NCI-H1092 treated with DMSO at 0.1 percent for 48 hours (cell line): ENCODE data around the gene ASS1.

Experiments used
- DNase-seq: peaks from one replicate; lab custom pipeline; 2025; lab: John Stamatoyannopoulos, UW

ASS1 gene

DNA sequence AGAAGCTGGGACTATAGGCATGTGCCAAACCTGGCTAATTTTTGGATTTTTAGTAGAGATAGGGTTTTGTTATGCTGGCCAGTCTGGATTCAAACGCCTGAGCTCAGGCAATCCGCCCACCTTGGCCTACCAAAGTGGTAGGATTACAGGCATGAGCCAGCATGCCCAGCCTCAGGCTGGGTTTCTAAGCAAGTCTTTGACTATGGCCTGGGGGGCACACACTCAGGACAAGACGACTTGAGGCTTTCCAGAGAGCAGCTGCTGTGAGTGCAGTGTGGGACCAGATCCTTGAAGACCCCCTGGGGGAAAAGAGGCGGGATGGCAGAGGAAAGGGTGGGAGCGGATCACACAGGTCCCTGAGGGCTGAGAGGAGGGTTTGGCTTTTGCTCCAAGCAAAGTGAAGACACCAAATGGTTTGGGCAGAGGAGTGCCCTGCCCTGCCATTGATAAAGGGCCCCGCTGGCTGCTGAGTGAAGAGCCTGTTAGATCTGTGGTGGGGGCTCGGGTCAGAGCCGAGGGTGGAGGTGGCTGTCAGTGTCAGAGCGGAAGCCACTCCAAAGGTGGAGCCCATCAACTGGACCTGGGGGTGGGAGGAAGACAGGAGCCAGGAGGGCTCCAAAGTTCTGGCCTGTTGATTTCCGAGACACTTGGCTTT is 87.8 kb downstream of the ASS1 start:
- DNase-seq: no peak

DNA sequence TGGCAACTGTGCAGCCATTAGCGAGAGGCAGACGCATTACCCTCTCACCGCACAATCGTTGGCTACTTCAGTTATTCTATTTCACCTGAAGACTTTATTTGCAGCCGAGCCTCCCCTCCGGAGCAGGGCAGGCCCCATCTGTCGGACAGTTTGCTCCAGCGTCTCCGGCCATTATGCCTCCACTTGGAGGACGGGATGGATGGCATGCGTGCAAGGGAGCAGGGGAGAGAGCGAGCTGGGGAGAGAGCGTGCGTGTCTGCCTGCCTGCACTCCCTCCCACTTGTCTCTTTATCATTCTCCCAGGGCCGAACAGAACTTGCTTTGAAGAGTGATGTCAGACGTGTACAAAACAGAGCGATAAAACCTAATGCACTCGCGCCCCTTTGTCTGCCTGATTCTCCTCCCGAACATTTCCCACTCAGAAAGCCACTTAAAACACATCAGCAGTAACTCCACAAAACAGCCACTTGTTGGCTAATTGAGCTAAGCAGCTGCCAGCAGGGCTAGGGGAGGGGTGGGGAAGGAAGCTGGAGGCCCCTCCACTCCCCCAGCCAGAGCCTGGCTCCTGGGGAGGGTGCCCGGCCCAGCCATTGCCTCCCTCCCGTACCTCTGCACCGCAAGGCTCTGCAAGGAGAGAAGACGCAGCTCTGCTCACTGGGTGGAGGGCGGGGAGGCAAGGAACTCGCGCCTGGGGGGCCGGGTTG is 91.2 kb downstream of the ASS1 start:
- peak; percentile 97 for DNase-seq

DNA sequence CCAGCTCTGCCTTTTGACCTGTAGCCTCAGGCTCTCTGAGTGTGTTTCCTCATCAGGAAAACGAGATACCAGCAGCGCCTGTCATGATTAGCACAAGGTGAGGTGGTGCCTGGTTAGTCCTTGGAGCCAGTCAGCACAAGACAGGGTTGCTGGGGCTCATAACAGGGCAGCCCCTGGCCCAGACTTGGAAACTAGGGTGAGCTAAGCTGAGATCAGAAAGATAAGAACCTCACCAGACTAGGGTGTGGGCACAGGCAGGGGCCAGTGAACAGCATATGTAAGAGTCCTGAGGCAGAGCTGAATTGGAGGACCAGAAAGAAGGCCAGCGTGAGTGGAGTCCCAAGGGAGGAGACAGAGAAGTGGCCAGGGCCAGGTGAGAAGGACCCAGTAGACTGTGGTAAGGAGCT is 91.9 kb downstream of the ASS1 start:
- DNase-seq: no peak

DNA sequence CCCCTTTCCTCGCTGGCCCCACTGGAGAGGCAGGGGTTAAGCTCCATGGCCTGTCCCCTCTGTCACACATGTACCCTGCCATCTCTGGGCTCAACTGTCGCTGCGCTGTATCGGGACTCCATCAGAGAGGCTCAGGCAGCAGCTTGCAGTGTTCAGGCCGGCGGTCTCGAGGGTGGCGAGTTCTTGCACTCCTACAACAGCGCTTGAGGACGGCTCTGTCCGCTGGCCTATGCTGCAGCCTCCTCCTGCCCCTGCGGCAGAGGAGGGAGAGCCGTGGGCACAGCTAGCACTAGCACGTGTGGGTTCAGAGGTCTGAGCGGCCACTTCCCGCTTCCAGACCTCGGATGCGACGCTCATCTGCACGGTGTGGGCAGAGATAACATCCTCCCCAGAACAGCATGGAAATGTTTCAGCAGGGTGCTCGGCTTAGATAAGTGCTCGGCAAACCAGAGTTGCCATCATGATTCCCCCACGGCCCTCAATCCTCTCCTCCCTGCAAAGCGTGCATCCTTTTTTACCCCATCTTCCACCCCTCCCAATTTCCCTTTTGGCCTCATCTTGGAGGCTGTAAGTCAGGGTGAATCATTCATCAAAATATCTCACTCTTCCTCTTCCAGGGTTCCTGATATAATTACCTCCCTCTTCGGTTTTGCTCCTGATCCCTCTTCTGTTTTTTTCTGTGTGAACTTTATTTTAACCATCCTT is 92.7 kb downstream of the ASS1 start:
- DNase-seq: no peak

DNA sequence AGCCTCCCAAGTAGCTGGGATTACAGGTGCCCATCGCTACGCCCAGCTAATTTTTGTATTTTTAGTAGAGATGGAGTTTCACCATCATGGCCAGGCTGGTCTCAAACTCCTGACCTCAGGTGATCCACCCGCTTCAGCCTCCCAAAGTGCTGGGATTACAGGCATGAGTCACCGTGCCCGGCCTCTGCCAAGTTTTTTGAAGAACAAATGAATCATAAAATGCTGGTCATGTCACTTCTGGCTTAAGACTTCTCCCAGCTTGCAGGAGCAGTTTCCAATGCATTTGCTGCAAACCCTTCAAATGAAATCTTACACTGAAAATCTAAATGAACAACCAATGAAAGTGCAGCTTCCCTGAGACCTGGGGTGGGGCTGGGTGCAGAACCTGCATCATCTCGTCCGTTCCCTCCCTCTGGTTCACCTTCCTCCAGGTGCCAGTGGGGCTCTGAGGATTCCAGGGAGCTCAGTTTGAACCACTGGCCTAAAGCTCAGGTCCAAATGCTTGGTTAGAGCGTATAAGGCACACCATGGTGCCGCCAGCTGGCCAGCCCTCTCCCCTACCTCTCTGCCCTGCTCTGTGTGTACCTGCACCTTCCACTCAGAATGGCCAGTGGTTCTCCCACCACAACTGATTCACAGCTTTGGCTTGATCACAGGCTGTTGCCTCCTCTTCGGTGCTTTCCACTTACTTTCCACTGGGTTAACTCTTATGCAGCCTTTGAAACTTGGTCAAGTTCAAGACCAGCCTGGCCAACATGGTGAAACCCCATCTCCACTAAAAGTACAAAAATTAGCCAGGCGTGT is 94.9 kb downstream of the ASS1 start:
- no peak for DNase-seq

DNA sequence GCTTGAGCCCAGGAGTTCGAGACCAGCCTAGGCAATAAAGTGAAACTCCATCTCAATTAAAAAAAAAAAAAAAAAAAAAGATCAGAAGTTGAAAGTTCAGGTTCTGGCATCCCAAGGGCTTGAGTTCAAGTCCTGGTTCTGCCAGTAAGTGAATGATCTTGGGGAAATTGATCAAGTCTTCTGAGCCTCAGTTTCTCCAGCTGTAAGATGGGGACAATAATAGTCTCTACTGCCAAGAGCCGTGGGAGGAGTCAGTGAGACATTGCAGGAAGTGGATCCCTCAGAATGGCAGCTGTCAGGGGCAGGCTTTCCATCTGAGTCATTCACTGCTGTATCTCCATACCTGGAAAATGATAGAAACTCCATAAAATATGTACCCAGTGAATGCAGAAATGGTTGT is 96.8 kb downstream of the ASS1 start:
- DNase-seq: no peak

DNA sequence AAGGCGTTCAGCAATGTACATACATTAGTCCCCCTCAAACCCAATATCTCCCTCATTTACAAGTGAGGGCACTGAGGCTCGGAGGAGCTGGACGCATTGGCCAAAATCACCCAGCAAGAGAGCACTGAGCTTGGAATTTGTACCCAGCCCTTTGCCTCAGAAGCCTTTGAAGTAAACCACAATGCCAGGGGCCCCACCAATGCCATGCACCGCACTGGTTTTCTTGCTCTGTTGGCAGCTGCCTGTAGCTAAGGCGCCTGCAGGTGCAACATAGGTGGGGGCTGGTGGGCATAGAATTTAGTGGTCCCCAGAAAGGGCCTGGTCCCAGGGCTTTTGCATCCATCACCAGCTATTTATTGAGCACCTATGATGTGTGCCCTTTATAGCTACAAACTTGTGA is 97.3 kb downstream of the ASS1 start:
- DNase-seq: no peak

DNA sequence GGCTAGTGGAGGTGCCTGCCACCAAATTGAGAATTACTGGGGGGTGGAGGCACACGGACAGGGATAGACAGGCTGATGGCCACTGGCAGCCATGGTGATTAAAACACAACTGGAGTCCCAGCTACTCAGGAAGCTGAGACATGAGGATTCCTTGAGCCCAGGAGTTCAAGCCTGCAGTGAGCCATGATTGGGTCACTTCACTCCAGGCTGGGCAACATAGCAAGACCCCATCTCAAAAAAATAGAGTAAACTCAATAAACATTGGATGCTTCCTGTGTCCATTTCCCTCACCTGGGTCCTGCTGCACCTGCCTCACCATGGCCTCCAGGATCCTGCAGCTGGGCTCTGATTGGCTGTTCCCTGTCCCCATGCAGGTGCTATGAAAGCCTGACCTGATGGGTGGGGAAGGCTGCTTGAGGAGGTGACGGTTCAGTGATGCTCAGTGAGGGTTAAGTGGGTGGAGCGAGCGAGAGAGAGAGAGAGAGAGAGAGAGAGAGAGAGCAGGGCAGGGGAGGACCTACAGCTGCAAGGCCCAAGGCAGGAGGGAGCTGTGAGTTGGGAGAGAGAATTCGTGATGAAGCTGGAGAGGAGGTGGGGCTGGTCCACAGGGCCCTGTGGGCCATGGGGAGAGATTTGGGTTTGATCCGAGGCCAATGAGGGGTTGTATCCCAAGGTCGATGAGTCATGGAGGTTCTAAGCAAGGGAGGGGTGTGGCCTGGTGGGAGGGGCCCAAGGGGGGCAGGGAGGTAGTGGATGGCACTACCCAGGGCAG is 97.9 kb downstream of the ASS1 start:
- DNase-seq: no peak

DNA sequence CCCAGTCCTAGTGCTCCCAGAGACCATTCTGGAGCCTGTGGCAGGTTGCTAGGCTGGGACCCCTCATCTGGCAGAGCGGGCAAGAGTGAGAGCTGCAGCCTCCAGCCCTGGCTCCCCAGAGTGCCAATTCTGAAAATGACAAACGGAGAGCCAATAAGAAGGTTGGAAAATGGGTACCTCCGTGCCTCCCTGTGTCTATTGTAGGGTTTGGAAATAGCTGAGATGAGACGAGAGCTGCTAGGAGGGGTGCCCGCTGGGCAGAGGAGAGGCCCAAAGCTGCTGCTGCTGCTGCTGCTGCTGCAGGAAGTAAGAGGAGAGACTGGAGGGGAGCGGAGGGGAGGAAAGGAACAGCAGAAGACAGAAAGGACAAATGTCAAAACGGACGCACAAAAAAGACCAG is 98.6 kb downstream of the ASS1 start:
- no peak for DNase-seq

DNA sequence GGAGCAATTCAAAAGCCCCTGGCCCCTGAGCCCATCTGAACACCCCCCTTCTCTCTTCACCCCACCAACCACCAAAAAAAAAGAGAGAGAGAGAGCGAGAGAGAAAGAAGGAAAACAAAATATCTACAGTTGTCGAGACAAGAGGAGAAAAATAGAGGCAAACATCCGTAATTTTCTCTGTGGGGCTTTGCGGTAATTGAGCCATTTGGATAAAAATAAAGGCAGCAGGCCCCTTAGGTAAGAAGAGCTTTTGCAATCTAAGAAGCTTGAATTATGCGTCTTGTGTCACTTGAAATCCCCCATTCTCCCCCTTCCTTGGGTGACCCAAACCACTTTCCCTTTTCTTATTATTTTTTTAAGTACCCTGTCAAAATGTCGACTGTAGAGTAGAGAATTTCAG is 99.1 kb downstream of the ASS1 start:
- DNase-seq: no peak

DNA sequence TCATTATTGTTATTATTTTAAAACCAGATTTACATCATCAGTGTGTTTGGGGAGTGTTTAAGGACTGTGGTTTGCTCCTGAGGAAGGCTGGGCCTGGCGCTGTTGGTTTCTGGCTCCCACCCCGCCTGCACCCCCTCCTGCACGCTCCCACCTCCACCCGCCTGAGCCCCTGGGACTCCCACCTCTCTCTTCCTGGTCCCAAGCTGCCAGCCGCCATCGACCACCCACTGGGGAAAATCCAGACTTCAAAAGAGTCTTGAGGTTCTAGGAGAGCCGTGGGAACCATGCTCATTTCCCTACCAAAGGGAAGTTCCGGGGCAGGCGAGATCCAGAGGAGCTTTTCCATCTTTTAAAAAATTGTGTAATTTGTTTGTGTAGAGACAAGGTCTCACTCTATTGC is 99.6 kb downstream of the ASS1 start:
- DNase-seq: no peak

DNA sequence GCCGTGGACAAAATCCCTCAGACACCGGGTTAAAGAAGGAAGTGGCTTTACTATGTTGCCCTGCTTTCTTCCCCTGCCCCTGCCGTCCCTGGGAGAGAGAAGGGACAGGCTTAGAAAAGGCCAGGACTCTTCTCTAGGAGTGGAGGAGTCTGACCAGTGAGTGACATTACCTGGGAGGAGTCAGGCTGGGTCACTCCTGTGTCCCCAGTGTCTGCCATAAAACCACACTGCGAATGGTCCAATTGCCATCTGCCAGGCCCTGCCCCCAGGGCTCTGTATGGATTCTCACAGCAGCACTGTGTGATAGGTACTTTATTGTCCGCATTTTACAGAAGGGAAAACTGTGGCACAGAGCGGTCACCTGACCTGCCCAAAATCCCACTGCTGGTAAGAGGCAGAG is 103.3 kb downstream of the ASS1 start:
- DNase-seq: no peak

DNA sequence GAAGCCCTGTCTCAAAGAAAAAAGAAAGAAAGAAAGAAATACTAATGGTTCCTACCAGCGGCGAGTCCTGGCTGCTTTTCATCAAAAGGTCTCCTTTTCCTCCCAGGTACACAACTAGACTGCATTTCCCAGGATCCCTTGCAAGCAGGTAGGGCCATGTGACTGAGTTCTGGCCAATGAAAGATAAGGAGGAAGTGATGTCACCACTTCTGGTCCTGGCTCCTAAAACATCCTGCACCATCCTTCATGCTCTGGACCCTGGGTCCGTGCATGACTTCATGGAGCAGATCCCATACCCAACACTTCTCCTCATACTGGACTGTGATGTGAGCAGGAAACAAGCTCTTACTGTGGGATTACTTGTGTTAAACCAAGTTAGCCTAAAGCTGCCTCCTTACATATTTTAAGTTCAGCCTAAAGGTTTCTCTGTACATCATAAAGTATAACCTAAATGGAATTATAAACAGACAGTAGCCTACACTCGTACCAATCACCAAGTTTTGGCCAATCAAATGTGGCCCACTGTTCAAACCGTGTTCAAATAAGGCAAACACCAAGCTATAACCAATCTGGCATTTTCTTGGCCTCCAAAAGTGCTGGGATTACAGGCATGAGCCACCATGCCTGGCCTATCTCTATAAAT is 104.5 kb downstream of the ASS1 start:
- peak; percentile 28 for DNase-seq
